GM18873 (cell line): ENCODE data around the gene KCNC1.

Source experiments
- ATAC-seq: cut with Tn5 transposase; IDR thresholded peaks from one replicate; pipeline ENCODE4 v1.9.1; 2021; ENCODE audit warnings: mild to moderate bottlenecking, moderate library complexity, moderate number of reproducible peaks; ENCODE audit not compliant: unreplicated experiment, low FRiP score

The KCNC1 gene

GRCh38 chr11:17811352-17811751 is 76.8 kb downstream of the KCNC1 start:
- no peak for ATAC-seq

- ATAC-seq = no peak
Measured at GRCh38 chr11:17812091-17812864, 77.7 kb downstream of the KCNC1 start.

- no peak for ATAC-seq
Measured at GRCh38 chr11:17812865-17813187, 78.2 kb downstream of the KCNC1 start.

- ATAC-seq = no peak
Measured at GRCh38 chr11:17813391-17814059, 78.9 kb downstream of the KCNC1 start.

- ATAC-seq = no peak
Measured at GRCh38 chr11:17814546-17814945, 80.0 kb downstream of the KCNC1 start.

GRCh38 chr11:17816232-17816931 is 81.8 kb downstream of the KCNC1 start:
- ATAC-seq = no peak

GRCh38 chr11:17821648-17822400 is 87.2 kb downstream of the KCNC1 start:
- ATAC-seq = no peak

GRCh38 chr11:17822401-17822781 is 87.8 kb downstream of the KCNC1 start:
- no peak for ATAC-seq

- ATAC-seq = no peak
Measured at GRCh38 chr11:17827006-17827405, 92.4 kb downstream of the KCNC1 start.

GRCh38 chr11:17828311-17828751 is 93.8 kb downstream of the KCNC1 start:
- ATAC-seq = no peak

GRCh38 chr11:17831228-17831627 is 96.6 kb downstream of the KCNC1 start:
- no peak for ATAC-seq

- ATAC-seq = no peak
Measured at GRCh38 chr11:17831883-17832282, 97.3 kb downstream of the KCNC1 start.
